ENCODE results near the gene PET100. TPM values are rescaled to one million over a fixed set of nuclear protein-coding genes. Genes with fewer than 3 reads are reported as not detected.

Gene PET100
- total and polyA plus RNA-seq, 10 donors = 8.7 to 130 (median 86.8) TPM

DNA sequence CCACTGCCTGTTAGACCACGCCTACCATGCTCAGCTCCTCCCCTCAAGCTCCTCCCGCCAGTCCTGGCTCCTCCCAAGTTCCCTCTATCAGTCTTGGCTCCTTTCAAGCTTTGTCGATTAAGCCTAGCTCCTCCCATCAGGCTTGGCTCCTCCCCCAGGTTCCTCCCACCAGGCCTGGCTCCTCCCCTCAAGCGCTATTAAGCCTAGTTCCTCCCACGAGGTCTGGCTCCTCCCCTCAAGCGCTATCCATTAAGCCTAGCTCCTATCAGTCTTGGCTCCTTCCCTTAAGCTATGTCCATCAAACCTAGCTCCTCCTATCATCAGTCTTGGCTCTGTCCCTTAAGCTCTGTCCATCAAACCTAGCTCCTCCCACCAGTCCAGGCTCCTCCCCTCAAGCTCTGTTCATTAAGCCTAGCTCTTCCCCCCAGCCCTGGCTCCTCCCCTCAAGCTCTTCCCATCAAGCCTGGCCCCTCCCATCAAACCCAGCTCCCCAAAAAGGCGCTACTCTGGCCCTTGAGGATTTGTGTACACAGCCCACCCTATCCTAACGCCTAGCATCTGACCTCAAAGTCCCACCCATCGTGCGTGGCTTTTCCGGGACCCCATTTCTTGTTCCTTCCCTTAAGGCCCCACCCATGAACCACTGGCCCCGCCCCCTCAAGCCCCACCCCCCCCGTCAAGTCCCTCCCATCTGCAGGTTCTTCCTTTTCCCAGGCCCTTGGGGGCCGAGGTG, 23.9 kb upstream of the PET100 start:
- TF ChIP-seq POLR2A (IDR thresholded peaks at IDR 0.05) (no peak), POLR2AphosphoS5 (IDR thresholded peaks at IDR 0.05) (no peak)
- TF ChIP-seq, protein P1, sequence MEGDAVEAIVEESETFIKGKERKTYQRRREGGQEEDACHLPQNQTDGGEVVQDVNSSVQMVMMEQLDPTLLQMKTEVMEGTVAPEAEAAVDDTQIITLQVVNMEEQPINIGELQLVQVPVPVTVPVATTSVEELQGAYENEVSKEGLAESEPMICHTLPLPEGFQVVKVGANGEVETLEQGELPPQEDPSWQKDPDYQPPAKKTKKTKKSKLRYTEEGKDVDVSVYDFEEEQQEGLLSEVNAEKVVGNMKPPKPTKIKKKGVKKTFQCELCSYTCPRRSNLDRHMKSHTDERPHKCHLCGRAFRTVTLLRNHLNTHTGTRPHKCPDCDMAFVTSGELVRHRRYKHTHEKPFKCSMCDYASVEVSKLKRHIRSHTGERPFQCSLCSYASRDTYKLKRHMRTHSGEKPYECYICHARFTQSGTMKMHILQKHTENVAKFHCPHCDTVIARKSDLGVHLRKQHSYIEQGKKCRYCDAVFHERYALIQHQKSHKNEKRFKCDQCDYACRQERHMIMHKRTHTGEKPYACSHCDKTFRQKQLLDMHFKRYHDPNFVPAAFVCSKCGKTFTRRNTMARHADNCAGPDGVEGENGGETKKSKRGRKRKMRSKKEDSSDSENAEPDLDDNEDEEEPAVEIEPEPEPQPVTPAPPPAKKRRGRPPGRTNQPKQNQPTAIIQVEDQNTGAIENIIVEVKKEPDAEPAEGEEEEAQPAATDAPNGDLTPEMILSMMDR (IDR thresholded peaks at IDR 0.05 in 8 of 11, conservative IDR thresholded peaks at IDR 0.05 in 3 of 11) = no peak
- Histone ChIP-seq H3K4me1 (no peaks in the 10 kb centered on the region), H3K27me3 (replicated peaks in 1 of 7) (peaks cover 0 to 48% (median 0%) of the 10 kb centered on the region in 7 donors), H3K27ac (no peak overlapping the region), H3K4me3 (no peak overlapping the region), H3K9me3 (no peaks in the 10 kb centered on the region), H3K36me3 (no peaks in the 10 kb centered on the region)
- intact Hi-C loops (cut with DNase I; ENCODE audit: low total_unique reads) = no loop called here
- WGBS, 5 donors = 64 to 75% (median 65%) methylated on average over 14 of the region's 14 CpGs
- no peak for DNase-seq

DNA sequence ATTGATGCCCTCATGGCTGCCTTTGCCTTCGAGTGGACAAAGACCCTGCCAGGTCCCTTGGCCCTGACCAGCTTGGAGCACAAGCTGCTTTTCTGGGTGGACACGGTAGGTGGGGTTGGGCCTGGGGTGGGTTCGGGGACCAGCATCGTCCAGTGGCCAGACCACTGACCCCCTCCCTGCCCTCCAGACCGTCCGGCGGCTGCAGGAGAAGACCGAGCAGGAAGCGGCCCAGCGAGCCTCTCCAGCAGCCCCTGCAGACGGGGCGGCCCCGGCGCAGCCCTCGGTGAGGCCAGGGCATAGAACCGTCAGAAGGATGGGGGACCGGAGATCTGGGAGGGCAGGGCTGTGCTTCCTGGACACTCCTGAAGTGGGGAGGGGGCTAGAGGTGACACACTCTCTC, 23.3 kb upstream of the PET100 start:
- intact Hi-C loops (cut with DNase I; ENCODE audit: low total_unique reads) = no loop called here

DNA sequence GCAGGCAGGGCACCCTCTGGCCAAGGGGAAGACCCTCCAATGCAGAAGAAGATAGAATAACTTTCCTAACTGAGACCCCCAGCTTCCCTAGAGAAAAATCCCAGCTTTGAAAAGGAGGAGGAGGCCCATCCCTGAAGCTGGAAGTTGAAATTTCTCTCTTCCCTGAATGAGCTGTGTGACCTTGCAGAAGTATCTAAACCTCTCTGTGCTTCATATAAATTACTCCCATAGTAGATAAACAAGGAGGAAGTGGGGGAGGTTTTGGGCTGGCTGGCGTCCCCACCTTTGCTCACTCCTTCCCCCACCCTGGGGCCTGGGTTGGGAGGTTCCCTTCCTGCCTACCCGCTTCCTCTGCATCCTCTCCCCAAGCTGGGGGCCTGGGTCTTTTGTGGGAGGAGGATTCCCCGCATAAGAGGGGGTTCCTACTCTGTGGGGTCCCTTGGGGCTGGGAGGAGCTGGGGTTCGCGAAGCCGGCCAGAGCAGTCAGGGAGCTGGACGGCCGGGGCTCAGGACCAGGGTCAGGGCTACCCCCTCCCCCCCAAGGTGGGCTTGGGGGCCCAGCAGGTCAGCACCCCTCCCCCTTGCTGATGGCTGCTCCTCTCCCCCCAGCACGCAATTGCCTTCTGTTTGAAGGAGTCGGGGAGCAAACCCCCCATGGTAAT, 22.2 kb upstream of the PET100 start:
- TF ChIP-seq POLR2A (IDR thresholded peaks at IDR 0.05) (no peak), POLR2AphosphoS5 (IDR thresholded peaks at IDR 0.05) (no peak)
- TF ChIP-seq, protein P1 (IDR thresholded peaks at IDR 0.05 in 8 of 11, conservative IDR thresholded peaks at IDR 0.05 in 3 of 11) = no peak
- no peak overlapping the region for H3K27ac ChIP-seq
- no peaks in the 10 kb centered on the region for H3K9me3 ChIP-seq
- no peak for DNase-seq
- no peak overlapping the region for H3K4me3 ChIP-seq
- no peaks in the 10 kb centered on the region for H3K36me3 ChIP-seq
- peaks cover 0 to 33% (median 0%) of the 10 kb centered on the region in 7 donors for H3K27me3 ChIP-seq (replicated peaks in 1 of 7)
- H3K4me1 ChIP-seq = no peaks in the 10 kb centered on the region
- WGBS, 5 donors = 62 to 85% (median 69%) methylated on average over 9 to 10 of the region's 10 CpGs
- intact Hi-C loops (cut with DNase I; ENCODE audit: low total_unique reads) = no loop called here

More for the DNA sequence above, 23.3 kb upstream of the PET100 start:
- Histone ChIP-seq H3K36me3 (no peaks in the 10 kb centered on the region), H3K9me3 (no peaks in the 10 kb centered on the region), H3K27me3 (replicated peaks in 1 of 7) (peaks cover 0 to 44% (median 0%) of the 10 kb centered on the region in 7 donors), H3K27ac (no peak overlapping the region), H3K4me1 (no peaks in the 10 kb centered on the region), H3K4me3 (no peak overlapping the region)
- DNase-seq = no peak
- 77 to 91% (median 86%) methylated on average over 14 to 17 of the region's 17 CpGs for WGBS, 5 donors
- TF ChIP-seq POLR2AphosphoS5 (IDR thresholded peaks at IDR 0.05) (no peak), POLR2A (IDR thresholded peaks at IDR 0.05) (no peak)
- TF ChIP-seq, protein P1 (IDR thresholded peaks at IDR 0.05 in 8 of 11, conservative IDR thresholded peaks at IDR 0.05 in 3 of 11) = no peak

DNA sequence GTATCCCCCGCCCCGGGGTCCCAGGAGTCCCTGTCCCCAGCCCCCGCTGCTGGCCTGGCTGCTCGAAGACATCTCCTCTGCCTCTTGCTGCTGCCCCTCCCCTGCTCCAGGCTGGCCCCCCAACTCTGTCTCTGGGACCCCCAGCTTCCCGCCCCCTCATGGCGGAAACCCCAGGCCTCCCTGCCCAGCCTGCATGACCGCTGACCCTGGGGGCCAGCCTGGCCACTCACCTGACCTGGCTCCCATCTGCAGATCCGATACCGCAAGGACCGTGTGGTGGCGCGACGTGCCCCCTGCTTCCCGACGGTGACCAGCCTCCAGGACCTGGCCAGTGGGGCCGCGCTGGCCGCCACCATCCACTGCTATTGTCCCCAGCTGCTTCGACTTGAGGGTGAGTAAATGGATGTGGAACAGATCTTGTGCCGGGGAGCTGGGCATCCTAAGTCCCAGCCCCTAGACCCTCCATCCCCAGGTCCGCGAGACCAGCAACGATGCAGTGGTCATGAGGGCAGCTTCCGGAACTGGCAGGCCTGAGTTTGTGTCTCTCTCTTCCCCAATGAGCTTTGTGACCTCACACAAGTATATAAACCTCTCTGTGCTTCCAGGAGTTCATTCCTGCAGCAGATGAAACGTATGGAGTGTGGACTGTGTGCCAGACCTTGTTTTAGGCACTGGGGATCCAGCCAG, 21.6 kb upstream of the PET100 start:
- no peaks in the 10 kb centered on the region for H3K9me3 ChIP-seq
- TF ChIP-seq, protein P1 (IDR thresholded peaks at IDR 0.05 in 8 of 11, conservative IDR thresholded peaks at IDR 0.05 in 3 of 11) = no peak
- TF ChIP-seq POLR2A (IDR thresholded peaks at IDR 0.05) = no peak
- TF ChIP-seq POLR2AphosphoS5 (IDR thresholded peaks at IDR 0.05) = no peak
- 89 to 95% (median 92%) methylated on average over 22 to 25 of the region's 25 CpGs for WGBS, 5 donors
- no peak for DNase-seq
- no peak overlapping the region for H3K4me3 ChIP-seq
- no peaks in the 10 kb centered on the region for H3K36me3 ChIP-seq
- H3K27ac ChIP-seq = no peak overlapping the region
- no peaks in the 10 kb centered on the region for H3K4me1 ChIP-seq
- peaks cover 0 to 30% (median 0%) of the 10 kb centered on the region in 7 donors for H3K27me3 ChIP-seq (replicated peaks in 1 of 7)
- intact Hi-C loops (cut with DNase I; ENCODE audit: low total_unique reads) = no loop called here

All from spleen (tissue), 11 donors.